ENCODE measurements around the gene ZKSCAN4. TPM values are rescaled to one million over a fixed set of nuclear protein-coding genes. Genes with fewer than 3 reads are reported as not detected.
A peak's percentile ranks its signal among the peaks of the same experiment; 100 is the strongest.

ZKSCAN4 gene
- total and polyA plus RNA-seq, 10 of the 15 experiments (the other 5 are each of a cell fraction or from before 2014, with no cell fraction given): 3.0 to 6.5 (median 5.0) TPM

GRCh38 chr6:28266962-28267694 is 15.1 kb upstream of the ZKSCAN4 start, which contains the start of gene ZSCAN26 (continued):
- TF ChIP-seq NKRF (conservative IDR thresholded peaks at IDR 0.05): peak; percentile 87
- no peak for TF ChIP-seq ZNF217 (IDR thresholded peaks at IDR 0.05)
- TF ChIP-seq IKZF2 (IDR thresholded peaks at IDR 0.05): peak; percentile 51 to 56
- TF ChIP-seq CHD2 (IDR thresholded peaks at IDR 0.05; ENCODE audit: borderline replicate concordance, low read depth, low read length): peak; percentile 57; the same call in 1 of the 2 replicates
- TF ChIP-seq BCL11A (IDR thresholded peaks at IDR 0.05; ENCODE audit: low read depth, low read length): no peak
- TF ChIP-seq ATF7 (IDR thresholded peaks at IDR 0.05; ENCODE audit: low read depth): peak; percentile 46; the same call in 1 of the 2 replicates
- TF ChIP-seq HSF1 (IDR thresholded peaks at IDR 0.05; ENCODE audit: low read depth, low read length): no peak
- TF ChIP-seq IRF3 (IDR thresholded peaks at IDR 0.05): no peak
- TF ChIP-seq SPI1 (IDR thresholded peaks at IDR 0.05; ENCODE audit: borderline replicate concordance, insufficient read depth, low read depth, low read length): no peak
- no peak; the same call in 1 of the 2 replicates for TF ChIP-seq CBFB (IDR thresholded peaks at IDR 0.05; ENCODE audit: low read depth)
- peak; percentile 77 for TF ChIP-seq SMAD1 (IDR thresholded peaks at IDR 0.05; ENCODE audit: low read depth, partially characterized antibody)
- no peak for TF ChIP-seq ZNF384 (IDR thresholded peaks at IDR 0.05; ENCODE audit: borderline replicate concordance, low read depth, low read length)
- no peak for TF ChIP-seq ZBTB11 (CRISPR knock-in tag; IDR thresholded peaks at IDR 0.05)
- TF ChIP-seq TCF12 (IDR thresholded peaks at IDR 0.05; ENCODE audit: low read depth, low read length): 0 out of 2 replicates have a peak, but pooled peaks have one; percentile 37
- no peak for TF ChIP-seq WRNIP1 (IDR thresholded peaks at IDR 0.05; ENCODE audit: borderline replicate concordance, low read depth, low read length)
- TF ChIP-seq ZNF24 (IDR thresholded peaks at IDR 0.05): peak; percentile 78; the same call in 1 of the 2 replicates
- TF ChIP-seq PAX5 (IDR thresholded peaks at IDR 0.05; ENCODE audit: borderline replicate concordance, low read depth, low read length): no peak
- TF ChIP-seq CREB1 (IDR thresholded peaks at IDR 0.05; ENCODE audit: low read depth): 0 out of 2 replicates have a peak, but pooled peaks have one; percentile 4
- 0 out of 2 replicates have a peak, but pooled peaks have one; percentile 35 for TF ChIP-seq IRF4 (IDR thresholded peaks at IDR 0.05; ENCODE audit: low read depth, low read length)
- TF ChIP-seq FOXK2 (IDR thresholded peaks at IDR 0.05): no peak
- 0 out of 2 replicates have a peak, but pooled peaks have one; percentile 60 for TF ChIP-seq HDGF (IDR thresholded peaks at IDR 0.05)
- TF ChIP-seq POLR2A (IDR thresholded peaks at IDR 0.05; ENCODE audit: low read depth, low read length): peak; percentile 82
- no peak for TF ChIP-seq NFYA (IDR thresholded peaks at IDR 0.05; ENCODE audit: borderline replicate concordance, low read depth, low read length)
- no peak for TF ChIP-seq TARDBP (IDR thresholded peaks at IDR 0.05; ENCODE audit: borderline replicate concordance)
- no peak for TF ChIP-seq CBX3 (IDR thresholded peaks at IDR 0.05; ENCODE audit: borderline replicate concordance, low read depth)

All from GM12878 (cell line).